GM11168 (cell line): ENCODE results near the gene XIRP1.

Experiments
- in situ Hi-C: fragments of 300-500 bp; cut with MboI; formaldehyde crosslinking; loops from one replicate; pipeline ENCODE4 v1.12.0; 2022; ENCODE audit warnings: low sequenced_read_pairs; ENCODE audit not compliant: unreplicated experiment

Gene XIRP1

DNA sequence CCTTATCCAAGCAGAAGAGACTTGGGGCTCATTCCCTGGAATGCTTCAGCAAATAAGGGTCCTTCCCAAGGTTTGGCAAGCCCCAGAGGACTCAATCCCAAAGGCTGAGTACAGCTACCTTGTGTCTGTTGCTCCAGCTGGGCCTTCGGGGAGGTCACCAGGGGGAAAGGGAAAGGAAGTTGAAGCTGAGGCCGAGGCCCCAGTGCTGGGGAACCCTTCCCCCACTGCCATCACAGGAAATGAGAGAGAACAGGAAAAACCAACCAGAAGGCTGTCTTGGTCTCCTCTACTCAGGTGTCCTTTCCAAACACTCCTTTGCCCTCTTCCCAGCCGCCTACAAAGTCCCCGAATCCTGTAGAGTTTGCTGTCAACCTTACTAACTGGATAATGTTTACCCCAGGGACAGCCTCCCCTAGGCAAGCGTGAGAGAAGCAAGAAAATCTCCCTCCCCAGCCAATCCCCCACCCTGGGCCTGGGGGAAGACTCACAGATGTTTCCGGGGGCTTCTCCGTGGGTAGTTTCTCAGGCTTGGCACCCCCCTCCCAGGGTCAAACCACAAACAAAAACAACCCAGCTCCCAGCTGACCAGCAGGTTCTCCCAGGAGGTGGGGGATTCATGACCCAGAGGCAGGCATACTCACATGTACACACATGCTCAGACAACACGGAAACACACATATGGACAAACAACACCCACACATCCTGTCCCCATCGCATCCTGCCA lies 44.5 kb downstream of the XIRP1 start:
- in situ Hi-C loops, result no loop called here

GRCh38 chr3:39146611-39147591 lies 45.5 kb downstream of the XIRP1 start:
- in situ Hi-C loops, result no loop called here

DNA sequence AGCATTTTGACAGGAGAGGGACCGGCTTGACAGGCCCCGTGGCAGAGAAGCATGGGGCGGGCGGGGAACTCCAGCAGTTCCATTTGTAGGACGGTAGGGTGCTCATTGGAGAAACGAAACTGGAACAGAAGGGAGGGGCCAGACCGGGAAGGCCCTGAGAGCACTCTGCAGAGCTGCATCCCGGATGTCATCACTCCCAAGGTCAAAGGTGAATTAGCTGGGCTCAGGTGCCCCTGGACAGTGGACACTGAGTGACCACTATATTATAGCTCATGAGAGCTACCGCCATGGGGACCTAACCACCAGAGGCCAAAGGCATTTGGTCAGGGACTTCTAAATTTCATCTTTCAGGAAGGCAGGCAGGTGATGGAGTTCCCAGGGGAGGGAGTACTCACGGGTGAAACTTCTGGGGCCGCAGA lies 46.3 kb downstream of the XIRP1 start:
- in situ Hi-C loops, result no loop called here

- in situ Hi-C loops, result no loop called here
These were observed 47.5 kb downstream of the XIRP1 start for GRCh38 chr3:39144748-39145380.

DNA sequence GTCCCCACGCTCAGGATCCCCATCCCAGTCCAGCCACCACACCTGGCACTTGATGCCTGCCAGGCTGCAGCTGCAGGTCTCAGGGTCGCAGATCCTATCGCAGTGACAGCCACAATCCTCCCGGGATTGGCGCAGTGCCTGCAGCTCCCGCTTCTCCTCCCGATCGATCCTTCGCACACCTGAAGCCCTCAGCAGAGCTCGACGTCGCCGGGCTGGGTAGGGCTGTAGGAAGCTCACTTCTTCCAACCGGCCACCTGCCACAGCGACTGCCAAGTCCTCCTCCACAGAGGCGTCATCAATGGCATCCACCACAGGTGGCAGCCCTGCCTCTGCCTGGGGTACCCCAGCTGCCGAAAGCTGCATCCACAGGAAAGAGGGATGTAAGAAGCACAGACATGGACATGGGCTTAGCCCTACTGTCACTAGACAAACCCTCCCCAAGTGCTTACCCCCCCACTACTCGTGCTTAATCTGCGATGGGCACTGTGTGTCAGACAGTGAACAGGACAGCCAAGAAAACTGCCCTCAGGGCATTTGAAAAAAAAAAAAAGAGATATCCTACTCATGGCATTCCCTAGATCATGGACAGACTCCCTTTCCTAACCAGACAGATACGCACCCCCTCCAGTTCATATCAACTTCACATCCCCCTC lies 48.2 kb downstream of the XIRP1 start:
- in situ Hi-C loops, result no loop called here

GRCh38 chr3:39143051-39143885 lies 49.1 kb downstream of the XIRP1 start:
- in situ Hi-C loops, result no loop called here

DNA sequence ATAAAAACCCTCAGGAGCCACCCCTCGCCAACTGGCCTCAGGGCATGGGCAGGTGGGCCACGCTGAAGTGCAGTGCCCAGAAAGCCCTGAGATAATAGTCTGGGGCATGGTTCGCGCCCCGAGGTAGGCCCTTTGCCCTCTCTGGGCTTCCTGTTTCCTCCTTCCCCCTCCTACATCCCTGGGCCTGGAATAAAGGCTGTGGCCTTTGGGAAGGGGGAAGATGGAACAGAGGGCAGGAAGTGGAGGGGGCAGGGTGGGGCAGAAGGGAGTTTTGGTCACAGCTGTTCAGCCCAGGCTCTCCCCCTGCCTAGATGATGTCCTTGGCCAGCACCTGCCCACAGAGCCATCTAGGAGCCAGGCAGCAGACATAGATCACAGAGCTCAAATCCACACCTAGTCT lies 50.3 kb downstream of the XIRP1 start:
- in situ Hi-C loops, result no loop called here

GRCh38 chr3:39141171-39141995 lies 51.0 kb downstream of the XIRP1 start:
- in situ Hi-C loops, result no loop called here

DNA sequence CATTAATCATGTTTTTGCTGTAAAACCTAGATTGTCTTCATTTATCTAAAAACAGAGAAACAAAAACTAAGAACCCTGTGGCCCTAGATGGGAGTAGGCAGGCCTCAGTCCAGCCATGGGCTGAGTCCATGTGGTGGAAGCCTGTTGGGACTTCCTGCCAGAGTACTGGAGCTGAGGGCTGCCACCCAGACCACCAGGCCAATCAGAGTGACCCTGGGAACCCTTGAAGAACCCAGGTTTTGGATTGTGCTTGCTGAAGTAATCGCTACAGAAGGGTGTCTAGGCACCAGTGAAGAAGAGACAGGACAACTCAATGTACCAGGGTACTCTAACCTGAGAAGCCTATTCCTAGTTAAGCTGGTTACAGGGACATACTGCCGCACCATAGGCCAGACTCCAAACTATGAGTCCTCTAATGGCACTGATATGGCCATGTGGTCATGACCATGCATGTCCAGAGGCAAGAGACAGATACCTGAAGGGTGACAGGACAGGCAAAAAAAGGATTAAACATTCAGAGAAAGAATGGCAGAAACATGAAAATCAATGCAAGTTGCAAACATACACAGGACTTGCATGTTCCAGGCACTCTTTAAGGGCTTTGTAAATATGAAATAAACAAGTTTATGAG lies 51.9 kb downstream of the XIRP1 start:
- in situ Hi-C loops, result no loop called here

- in situ Hi-C loops, result no loop called here
These were observed 53.0 kb downstream of the XIRP1 start for GRCh38 chr3:39139442-39139841.

- in situ Hi-C loops, result no loop called here
These were observed 53.5 kb downstream of the XIRP1 start for GRCh38 chr3:39138804-39139415.

DNA sequence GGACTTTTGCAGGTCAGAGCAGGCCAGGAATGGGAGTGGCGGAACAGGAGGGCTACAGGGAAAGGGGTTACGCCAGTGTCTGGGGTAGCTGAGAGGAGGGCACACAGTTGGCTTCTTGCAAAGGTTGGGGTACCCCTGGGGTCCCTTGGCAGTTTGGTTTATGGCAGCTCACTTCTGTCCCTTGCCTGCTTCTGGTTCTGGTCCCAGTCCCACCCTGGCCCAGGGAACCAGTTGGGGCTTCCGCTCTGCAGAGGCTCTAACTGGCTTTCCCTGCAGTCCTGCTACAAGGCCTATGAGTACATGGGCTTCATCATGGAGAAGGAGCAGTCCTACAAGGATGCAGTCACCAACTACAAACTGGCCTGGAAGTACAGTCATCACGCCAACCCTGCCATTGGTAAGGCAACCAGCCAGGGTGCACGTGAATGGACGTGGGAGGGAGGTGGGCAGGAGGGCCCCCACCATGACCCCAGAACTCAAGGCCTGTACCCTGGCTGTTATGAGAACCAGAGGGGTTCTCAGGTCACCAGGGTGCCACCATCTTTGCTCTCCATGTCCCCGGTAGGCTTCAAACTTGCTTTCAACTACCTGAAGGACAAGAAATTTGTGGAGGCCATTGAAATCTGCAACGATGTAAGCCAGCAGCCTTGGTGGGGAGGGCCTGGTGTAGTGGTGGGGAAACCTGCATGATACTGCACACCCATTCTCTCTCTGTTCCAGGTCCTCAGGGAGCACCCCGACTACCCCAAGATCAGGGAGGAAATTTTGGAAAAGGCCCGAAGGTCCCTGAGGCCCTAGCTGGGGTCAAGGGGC lies 54.2 kb downstream of the XIRP1 start:
- in situ Hi-C loops, result no loop called here

- in situ Hi-C loops, result no loop called here
These were observed 54.9 kb downstream of the XIRP1 start for GRCh38 chr3:39137435-39137936.

GRCh38 chr3:39136533-39137434 lies 55.6 kb downstream of the XIRP1 start:
- in situ Hi-C loops, result no loop called here

GRCh38 chr3:39135170-39135805 lies 57.1 kb downstream of the XIRP1 start:
- in situ Hi-C loops, result no loop called here
